SW480 (cell line): Measurements from ENCODE around the gene ARSB.
"Not testable (repeated sequence)": the region's sequence is repeated elsewhere in the genome, so short reads cannot be mapped to it uniquely, and the experiment has no call there.

Source experiments
- DNase-seq: peaks from one replicate; pipeline ENCODE4 v3.0.0-alpha.2; 2016; ENCODE audit warnings: low spot score

The ARSB gene

DNA sequence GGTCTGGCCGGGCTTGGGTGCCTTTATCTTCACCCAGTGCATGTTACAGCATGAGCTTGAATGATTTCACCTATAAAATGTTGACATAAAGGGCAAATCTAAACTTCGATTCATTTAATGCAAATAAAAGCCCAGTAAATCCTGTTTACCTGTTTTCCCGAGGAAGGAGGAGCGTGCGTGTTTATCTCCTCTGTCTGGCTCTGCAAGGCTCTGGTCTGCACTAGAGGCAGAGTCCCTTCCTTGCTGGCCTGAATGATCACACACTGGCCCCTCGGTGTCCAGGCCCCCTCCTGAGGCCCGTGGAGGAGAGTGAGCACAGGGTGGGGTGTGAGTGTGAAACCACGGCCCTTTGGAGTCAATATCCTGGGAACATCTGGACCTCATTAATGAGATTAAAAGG, 211.5 kb downstream of the ARSB start:
- no peak for DNase-seq

DNA sequence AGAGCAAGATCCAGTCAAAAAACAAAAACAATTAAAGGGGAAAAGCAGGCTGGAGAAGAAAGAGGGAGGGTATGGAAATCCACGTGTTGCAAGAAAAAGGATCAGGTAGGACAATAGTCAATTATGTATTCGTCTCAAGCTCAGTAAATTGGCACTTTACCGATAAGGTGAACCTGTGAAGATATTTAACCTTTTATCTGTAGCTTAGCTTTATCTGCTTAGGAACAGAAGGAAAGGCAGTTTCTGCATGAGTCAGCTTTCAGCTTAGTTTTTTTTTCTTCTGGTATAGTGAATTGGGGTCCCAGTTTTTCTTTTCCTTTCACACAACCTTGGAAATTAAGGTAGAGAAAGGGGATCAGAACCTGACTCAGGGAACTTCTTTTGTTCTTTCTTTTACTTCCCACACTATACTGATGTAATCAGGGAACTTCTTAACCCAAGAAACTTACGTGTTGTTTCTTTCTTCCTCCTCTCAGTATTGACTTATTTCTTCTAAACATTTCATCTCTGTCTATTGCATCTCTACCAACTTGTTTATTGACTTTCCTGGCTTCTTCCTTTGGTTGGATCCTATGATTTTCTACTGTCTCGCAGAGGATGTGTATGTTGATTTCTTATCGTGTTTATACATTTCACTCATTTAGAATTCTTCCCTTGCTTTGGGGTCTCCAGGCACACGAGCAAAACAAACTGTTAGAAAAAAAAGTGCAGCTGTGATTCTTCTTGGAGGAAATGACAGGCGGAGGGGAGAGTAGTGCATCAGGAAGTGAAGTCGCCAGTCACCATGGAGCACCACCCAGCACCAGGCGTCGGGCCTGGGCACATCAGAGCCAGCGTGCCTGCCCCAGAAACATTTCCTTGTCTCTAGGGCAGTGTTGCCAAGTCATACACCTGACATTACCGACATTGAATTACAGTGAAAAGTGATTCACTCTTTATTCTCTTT, 213.6 kb downstream of the ARSB start:
- DNase-seq: no peak

DNA sequence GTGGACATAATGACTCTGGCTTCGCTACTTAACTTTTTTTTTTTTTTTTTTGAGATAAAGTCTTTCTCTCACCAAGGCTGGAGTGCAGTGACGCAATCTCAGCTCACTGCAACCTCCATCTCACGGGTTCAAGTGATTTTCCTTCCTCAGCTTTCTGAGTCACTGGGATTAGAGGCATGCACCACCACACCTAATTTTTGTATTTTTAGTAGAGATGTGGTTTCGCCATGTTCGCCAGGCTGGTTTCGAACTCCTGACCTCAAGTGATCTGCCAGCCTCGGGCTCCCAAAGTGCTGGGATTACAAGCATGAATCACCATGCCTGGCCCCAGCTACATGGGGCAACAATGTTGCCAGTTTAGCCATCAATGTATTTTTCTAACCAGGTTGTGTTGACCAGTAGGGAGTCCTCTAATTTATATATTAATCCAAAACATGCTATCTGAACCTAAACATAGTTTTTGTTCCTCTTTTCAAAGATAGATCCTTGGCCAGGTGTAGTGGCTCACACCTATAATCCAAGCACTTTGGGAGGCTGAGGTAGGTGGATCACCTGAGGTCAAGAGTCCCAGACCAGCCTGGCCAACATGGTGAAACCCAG, 216.2 kb downstream of the ARSB start:
- DNase-seq: no peak

DNA sequence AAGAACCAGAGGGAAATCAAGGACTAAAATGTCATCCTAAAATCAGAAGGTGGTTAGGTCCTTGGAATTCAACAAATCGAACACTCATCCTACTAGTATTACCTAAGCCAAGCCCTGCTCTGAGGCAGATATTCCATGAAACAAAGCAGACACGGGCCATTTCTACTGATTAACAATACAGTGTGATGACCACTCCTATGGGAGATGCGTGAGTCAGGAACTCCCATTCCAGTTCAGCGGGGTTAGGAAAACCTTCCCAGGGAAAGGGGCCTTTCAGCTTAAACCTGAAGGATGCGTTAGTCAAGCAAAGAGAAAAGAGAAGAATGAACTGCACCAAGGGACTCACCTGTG, 218.7 kb downstream of the ARSB start:
- no peak for DNase-seq

DNA sequence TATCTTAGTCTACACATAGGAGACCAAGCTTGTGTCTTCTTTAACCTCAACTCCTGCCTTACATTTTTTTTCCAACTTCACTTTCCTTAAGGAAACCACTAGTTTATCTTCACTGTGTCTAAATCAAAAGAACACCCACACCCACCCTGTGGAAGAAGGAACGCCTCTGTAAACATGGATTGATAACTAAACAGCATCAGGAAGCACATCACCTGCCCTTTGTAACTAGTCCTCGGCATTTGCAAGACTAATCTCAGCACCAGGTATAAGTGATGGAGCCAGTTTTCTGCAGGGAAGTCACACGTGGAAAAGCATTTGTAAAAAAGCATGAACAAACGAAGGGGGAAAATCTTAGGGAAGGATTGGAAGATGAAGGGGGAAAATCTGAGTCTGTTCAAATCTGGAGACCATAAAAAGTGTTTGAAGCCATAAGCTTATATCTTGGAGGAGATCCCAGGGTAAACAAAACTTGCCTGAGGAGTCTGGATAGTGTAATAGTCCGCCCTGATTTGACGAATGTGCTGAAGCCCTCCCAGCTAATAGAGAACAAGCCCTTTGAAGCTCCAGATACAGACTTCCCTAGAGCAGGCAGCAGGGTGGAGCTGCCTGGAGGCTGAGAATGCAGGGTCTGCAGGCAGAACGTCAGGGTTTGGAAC, 219.2 kb downstream of the ARSB start:
- DNase-seq: no peak

DNA sequence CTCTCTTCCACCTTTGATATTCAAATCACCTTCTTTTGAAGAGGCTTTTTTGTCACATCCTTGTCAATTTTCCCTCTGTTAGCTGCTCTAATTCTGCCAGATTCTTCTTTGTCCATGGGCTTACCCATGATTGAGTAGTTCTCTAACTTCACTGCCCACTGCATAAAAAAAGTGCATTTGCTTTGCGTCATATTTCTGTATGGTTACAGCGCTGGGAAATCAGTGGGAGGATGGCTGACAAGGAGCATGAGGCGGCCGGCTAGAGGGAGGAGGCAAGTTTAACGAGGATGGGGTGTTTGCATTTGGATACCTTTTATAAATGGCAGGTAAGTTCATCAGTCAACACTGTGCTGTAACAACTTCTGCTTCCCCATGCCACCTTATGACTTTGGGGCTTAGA, 220.0 kb downstream of the ARSB start:
- DNase-seq: no peak

DNA sequence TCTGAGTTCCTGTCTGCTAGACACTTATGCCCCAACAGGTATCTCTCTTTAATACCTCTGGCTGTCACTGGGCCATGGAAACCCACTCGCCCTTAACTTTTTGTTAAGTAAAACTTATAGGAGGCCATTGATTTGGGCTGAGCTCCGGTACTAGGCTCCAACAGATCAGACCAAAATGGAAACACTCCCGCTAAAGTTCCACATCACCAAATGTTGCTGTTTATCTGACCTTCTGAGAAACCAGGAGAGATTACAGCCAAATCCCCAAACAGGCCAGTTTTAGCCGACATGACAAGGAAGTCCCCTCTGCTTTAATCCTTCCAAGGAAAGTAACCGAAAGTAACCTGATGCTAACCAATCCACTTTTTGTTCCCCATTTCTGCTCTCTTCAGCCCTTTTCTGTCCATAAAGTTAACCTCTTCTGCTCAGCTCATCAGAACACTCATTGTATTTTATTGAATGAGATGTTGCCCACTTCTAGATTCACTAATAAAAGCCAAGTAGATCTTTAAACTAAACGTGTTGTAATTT, 221.4 kb downstream of the ARSB start:
- DNase-seq: no peak

DNA sequence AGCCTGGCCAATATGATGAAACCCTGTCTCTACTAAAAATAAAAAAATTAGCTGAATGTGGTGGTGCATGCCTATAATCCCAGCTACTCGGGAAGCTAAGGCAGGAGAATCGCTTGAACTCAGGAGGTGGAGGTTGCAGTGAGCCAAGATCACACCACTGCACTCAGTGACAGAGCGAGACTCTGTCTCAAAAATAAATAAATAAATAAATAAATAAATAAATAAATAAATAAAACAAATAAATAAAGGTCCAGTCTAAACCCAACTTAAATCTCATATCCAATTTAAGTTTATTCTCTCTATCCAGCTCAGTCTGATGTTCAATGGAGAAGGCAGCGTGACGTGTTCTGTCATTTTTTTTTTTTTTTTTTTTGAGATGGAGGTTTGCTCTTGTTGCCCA, 222.4 kb downstream of the ARSB start:
- not testable (repeated sequence) for DNase-seq

DNA sequence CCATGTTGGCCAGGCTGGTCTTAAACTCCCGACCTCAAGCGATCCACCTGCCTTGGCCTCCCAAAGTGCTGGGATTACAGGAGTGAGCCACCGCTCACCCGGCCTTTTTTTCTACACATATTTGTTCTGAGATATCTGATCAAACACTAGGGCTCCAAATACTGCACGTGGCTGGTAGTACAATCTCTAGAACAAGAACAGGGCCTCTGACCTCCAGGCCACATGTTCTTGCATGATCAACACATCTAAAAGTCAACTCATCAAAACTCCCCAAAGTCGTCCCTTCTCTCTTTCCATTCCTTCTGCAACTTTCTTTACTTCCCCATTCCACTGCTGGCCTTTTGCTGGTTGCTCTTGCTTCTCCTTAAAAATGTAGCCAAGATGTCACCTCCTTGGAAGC, 223.3 kb downstream of the ARSB start:
- no peak for DNase-seq

DNA sequence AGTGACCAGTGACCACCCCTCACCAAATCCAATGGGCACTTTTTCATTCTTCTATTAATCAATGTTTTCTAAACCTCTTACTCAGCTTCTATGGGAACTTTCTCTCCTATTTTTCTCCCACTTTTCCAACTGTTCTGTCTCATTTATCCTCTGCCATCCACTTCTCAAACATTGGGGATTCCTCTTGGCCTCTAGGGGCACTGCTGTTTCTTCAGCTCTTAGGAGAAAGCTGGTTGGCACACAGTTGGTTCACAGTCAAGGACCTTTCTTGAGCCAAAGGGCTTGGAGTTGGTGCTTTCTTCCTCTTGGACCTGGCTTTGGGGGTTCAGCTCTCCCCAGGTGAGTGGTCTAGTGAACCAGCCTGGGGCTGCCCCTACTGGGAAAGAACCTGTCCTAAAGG, 224.3 kb downstream of the ARSB start:
- DNase-seq: no peak

DNA sequence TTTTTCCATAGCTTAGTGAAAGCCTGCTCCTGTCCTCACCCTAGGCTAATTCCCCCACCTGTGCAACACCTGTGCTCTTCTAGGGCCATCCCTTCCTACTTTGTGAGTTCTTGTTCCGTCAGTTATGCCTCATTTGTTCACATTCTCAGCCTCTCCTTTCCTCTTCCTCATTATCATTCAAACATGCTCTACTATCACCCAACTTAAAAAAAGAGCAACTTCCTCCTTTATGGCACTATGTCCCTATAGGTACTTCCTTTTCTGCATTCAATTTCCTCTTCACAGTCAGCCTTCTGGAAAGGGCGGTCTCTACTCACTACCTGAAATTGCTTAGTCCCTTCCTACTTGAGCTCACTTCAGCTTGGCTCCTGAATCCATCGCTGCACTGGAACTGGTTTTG, 224.7 kb downstream of the ARSB start:
- DNase-seq: no peak

DNA sequence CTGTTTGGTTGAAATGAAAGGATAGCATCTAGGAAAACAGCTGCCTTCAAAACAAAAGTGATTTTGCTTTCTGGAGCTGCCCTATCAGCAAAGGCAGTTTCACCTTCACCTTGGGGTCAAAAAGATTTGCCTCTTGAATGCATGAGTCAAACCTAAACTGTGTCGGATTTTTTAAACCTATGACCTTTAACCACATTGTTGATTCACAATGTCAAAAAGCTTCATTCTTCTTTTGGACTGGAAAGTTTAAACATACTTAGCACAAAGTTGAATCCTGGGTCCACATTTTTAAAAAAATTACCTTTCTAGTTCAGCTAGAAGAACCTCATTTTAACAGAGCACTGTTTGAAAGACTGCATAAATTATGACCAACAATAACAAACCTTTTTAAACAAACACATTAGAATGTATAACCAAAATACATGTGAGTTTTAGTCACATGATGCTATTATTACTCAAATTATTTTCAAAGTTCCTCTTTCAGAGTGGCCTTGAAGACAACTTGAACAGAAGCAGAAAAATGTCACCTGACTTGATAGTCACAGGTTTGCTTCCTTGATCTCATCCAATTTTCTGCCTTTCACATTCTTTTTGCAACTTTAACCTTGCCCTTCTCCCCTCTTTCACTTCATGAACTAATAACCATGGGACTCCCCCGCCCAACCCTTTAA, 226.8 kb downstream of the ARSB start:
- DNase-seq: no peak

DNA sequence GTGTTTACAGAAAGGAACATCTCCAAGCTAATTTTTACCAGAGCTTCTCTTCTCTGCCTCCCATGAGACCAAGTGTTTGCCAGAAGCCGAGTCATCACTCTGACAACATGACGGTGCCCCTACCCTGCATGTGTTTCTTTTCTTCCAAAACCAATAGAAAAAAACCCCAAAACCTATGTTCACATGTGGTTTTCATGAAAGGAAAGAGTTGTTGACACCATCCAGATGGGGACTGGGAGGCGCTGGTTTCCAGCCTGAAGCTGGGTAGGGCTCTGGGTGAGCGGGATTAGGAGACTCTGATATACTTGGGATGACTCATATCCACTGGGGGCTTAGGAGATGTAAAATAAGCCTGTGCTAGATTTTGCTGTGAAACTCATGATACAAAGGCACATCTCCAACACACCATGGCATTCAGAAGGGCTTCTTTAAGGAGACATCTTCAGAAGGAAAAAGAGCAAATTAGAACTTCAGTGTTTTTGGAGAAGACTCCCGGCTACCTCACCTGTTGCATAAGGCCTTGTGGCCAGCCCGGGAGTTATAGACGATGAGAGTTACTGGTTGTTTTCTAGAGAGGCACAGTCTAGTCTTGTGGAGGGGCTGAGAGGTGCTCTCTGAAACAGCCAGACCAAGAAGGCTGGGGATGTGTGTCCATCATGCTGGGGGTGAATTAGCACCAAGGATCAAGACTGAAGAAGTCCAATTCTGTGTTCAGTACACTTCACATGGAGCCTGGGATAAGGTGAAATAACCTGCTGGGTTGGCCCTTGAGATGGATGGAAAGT, 227.6 kb downstream of the ARSB start:
- no peak for DNase-seq

DNA sequence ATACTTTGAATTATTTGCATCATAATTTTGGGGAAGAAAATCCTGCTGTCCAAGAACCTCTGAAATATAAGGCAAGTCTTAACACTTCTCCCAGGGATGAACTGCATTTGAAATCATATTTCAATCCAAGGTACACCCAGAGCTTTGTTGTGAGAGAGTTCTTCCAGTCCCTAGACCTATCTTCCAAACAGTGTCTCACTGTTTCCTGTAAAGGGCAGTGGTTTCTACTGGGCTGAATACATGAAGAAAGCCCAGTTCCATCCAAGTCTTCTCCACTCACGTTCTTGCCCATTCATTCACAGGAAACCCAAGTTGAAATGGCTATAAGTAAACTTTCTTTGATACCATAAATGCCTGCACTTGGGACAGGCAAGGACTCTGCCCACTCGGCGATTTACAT, 228.3 kb downstream of the ARSB start:
- DNase-seq: no peak

DNA sequence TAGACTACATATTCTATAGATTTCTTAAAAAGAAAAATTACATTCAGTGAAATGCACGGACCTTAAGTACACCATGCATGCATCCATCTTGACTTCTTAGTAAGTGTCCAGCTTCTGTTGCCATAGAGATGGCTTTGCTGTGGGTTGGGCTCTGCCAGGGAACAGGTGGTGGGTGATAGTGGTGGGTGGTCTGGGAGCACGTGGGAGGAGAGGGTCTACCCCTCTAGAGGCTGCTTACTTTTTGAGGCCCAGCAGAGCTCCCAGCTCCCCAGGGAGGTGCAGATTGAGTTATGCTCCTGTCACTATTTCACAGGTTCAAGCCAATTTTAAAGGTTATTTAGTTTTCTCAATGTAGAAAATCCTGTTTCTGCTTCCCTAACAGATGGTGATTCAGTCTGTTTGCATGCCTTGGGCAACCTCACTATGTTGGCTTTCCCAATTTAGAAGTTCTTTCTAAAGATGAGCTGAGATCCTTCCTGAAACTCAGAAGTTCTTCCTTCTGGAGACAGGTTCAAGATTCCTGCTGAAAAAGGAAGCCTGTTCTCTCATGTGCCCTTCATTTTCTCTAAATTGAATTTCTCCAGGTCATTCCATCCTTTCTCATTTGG, 229.2 kb downstream of the ARSB start:
- DNase-seq: no peak

DNA sequence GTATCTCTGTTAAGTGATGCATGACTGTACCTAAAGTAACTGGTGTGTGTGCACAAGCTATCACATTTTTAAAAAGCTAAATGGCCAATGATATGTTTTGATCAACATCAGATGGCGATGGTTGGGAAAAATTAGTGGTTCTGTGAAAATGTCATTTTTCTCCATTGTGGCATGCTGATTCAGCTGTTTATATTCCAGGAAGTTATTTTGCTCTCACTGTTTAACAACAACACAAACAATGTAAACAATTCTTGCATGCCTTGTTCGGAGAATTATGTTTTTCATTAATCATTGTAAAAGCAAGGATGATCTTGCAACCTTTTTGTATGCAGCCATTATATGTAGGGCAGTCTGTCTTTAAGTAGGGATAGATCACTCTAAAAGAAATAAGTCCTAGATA, 230.5 kb downstream of the ARSB start:
- DNase-seq: no peak

DNA sequence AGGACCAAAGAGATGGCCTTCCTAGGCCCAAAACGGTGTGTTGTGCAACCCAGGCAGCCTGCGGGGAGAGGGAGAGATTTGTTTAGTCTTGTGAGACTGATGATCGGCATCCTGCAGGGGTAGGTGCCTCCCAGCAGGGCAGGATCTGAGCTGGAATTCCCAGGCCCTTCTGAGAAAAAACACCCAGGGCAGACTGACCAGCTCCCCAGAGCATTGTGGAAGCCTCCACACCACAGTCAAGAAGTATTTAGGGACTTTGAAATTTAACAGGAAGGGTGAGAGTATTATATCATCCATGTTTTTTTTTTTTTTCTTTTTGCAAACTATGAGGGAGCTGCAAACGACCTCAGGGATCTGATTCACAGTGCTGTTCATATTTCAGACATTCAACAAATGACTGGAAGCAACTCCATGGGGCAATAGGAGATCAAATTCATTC, 232.0 kb downstream of the ARSB start:
- no peak for DNase-seq

DNA sequence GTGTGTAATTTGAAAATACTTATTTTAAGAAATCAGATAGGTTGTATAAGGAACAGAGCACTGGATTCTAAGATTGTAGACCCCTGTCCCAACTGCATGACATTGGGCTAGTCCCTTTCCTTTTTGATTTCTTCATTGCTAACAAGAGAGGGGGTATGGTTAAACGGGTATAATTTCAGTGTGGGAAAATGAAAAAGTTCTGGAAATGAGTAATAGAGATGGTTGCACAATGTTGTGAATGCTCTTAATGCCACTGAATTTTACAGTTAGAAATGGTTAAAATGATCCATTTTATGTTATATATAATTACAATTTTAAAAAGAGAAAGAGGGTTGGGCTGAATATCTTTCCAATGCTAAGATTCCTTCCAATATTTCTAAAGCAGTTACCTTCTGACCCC, 233.2 kb downstream of the ARSB start:
- no peak for DNase-seq

DNA sequence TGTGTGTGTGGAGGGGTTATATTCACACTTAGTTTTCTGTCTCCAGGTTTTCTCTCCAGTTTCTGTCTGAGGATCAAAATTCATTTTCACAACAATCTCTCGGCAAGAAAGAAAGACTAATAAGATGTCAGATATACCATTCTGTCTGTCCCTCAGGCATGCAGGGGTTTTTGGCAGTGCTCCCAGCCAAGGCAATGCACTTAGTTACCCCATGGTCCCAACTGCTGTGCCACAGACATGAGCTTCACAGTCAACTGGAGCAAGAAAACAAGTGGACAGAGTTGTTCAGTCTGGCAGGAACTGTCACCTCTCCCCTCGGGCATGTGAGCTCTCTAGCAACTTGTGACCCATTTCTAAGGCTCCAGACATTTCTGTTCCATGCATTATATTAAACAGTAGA, 234.8 kb downstream of the ARSB start:
- DNase-seq: no peak

DNA sequence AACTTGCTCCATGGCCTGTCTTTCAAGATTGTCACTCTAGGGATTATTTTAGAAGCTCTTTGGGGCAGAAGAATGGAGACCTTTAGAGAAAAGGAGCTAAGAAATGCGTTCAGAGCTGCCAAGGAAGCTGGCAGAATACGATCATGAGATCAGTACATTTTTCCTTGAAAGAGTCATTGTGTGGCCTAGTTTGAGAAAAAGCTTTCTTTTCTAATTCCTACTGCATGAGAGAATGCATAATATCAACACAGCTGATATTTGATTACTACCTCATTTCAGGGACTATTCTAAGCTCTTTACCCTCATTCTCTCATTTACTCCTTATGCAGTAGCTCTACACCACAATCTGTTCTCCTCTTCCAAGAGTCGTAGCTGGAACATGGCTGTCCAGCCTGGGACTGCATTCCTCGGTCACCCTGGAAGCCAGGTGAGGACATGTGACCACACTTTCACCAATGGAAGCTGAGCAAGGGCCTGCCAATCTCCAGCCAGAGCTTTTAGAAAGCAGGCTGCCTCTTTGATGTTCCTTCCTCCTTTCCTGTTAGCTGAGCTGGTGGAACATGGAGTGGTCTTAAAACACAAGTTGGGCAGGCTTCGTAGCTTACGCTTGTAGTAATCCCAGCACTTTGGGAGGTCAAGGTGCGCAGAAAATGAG, 237.3 kb downstream of the ARSB start:
- DNase-seq: no peak

DNA sequence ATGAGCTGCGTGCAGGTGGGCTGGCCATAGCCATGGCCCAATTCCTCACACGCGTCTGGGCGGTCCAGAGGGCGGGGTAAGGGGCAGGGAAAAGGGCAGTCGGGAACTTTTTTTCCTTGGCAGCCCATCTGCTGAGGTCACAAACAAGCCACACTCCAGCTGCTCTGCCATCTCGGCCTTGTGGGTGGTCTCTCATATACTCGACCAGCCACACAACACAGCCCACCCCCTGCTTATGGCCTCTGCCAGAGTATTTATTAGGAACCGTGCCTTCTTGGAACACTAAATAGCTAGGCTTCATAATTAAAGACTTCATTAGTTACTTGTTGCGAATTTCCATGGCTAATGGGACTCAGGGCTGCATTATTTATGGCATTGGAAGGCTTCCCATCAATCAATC, 238.1 kb downstream of the ARSB start:
- DNase-seq: no peak
